ENCODE data around the gene PARS2. TPM values are rescaled to one million over a fixed set of nuclear protein-coding genes. Genes with fewer than 3 reads are reported as not detected.

Gene PARS2
- total RNA-seq, 1 donor from 2014 or later, result 5.4 TPM

Other genes starting within 250 kb of the PARS2 start
- 1.5 and 2.7 TPM in 2 replicates for gene ACOT11, start 216.3 kb downstream of the PARS2 start, total RNA-seq
- gene FAM151A, start 141.0 kb downstream of the PARS2 start, total RNA-seq, result not detected in 2 replicates
- 0.12 TPM in 1 of 2 replicates, not detected in the other for gene MROH7, start 122.7 kb downstream of the PARS2 start, total RNA-seq
- 18.4 and 18.8 TPM in 2 replicates for gene TTC4, start 48.7 kb downstream of the PARS2 start, total RNA-seq
- not detected in 2 replicates for gene TTC22, start 36.8 kb upstream of the PARS2 start, total RNA-seq
- gene DHCR24, start 122.7 kb upstream of the PARS2 start, total RNA-seq, result 116 and 168 TPM in 2 replicates
- gene TMEM61, start 216.1 kb upstream of the PARS2 start, total RNA-seq, result not detected in 2 replicates
- gene BSND, start 234.4 kb upstream of the PARS2 start, total RNA-seq, result not detected in 2 replicates

All from astrocyte (in vitro differentiated cells and primary cell).